ENCODE measurements around the gene MYPN.
"Not testable (repeated sequence)": the region's sequence is repeated elsewhere in the genome, so short reads cannot be mapped to it uniquely, and the experiment has no call there.

The MYPN gene

GRCh38 chr10:68109331-68109730, at the start of gene MYPN:
Gene MYPN (plus strand): TSS chr10:68109488. CDS start chr10:68121439, 11,951 bp downstream.
- no peak for DNase-seq

- no peak for DNase-seq
Measured at GRCh38 chr10:68067029-68067428, 42.3 kb upstream of the MYPN start.

GRCh38 chr10:68067508-68067907, 41.8 kb upstream of the MYPN start:
- DNase-seq = no peak

GRCh38 chr10:68073631-68074030, 35.7 kb upstream of the MYPN start:
- no peak for DNase-seq

GRCh38 chr10:68074031-68074774, 35.1 kb upstream of the MYPN start:
- DNase-seq = peak; percentile 34

GRCh38 chr10:68074775-68075549, 34.3 kb upstream of the MYPN start, which contains the start of gene HERC4:
Gene HERC4 (minus strand): TSS chr10:68075283. CDS start chr10:68073108, 2,175 bp downstream.
- peak; percentile 55 for DNase-seq

- no peak for DNase-seq
Measured at GRCh38 chr10:68075550-68076004, 33.7 kb upstream of the MYPN start.

GRCh38 chr10:68076081-68076480, 33.2 kb upstream of the MYPN start:
- not testable (repeated sequence) for DNase-seq

GRCh38 chr10:68077026-68077425, 32.3 kb upstream of the MYPN start:
- no peak for DNase-seq

- DNase-seq = no peak
Measured at GRCh38 chr10:68079434-68079833, 29.9 kb upstream of the MYPN start.

GRCh38 chr10:68080853-68081431, 28.3 kb upstream of the MYPN start:
- no peak for DNase-seq

- no peak for DNase-seq
Measured at GRCh38 chr10:68081916-68082315, 27.4 kb upstream of the MYPN start.

GRCh38 chr10:68082872-68083271, 26.4 kb upstream of the MYPN start:
- DNase-seq = no peak

GRCh38 chr10:68083953-68084352, 25.3 kb upstream of the MYPN start:
- DNase-seq = no peak

- DNase-seq = no peak
Measured at GRCh38 chr10:68084469-68084868, 24.8 kb upstream of the MYPN start.

- DNase-seq = no peak
Measured at GRCh38 chr10:68086011-68086410, 23.3 kb upstream of the MYPN start.

- no peak for DNase-seq
Measured at GRCh38 chr10:68086910-68087684, 22.2 kb upstream of the MYPN start.

- DNase-seq = no peak
Measured at GRCh38 chr10:68087685-68088401, 21.4 kb upstream of the MYPN start.

- no peak for DNase-seq
Measured at GRCh38 chr10:68088740-68089139, 20.5 kb upstream of the MYPN start.

- no peak for DNase-seq
Measured at GRCh38 chr10:68090586-68090985, 18.7 kb upstream of the MYPN start.

GRCh38 chr10:68092512-68092911, 16.8 kb upstream of the MYPN start:
- no peak for DNase-seq

- no peak for DNase-seq
Measured at GRCh38 chr10:68095153-68095552, 14.1 kb upstream of the MYPN start.
